ENCODE data around the gene FREY1.

- TF ChIP-seq EZH2 (IDR thresholded peaks at IDR 0.05) (no peak), FOXP2 (optimal IDR thresholded peaks at IDR 0.05; ENCODE audit: control extremely low read depth, extremely low read length, insufficient read depth) (no peak), POLR2AphosphoS5 (IDR thresholded peaks at IDR 0.05; ENCODE audit: borderline replicate concordance, low read depth, low read length) (no peak)
Measured at GRCh38 chr11:45864041-45864440, 43.0 kb downstream of the FREY1 start.

Measured in SK-N-MC (cell line).